Caki2 (cell line): ENCODE measurements around the gene GALNT12. TPM values are rescaled to one million over a fixed set of nuclear protein-coding genes. Genes with fewer than 3 reads are reported as not detected.

Source experiments
- DNase-seq: peaks from one replicate; pipeline ENCODE4 v3.0.0-alpha.2; 2015; ENCODE audit warnings: low read depth
- in situ Hi-C: cut with HindIII; loops from 2 replicates; pipeline ENCODE4 v1.10.0; 2016; ENCODE audit warnings: low sequenced_read_pairs, low pct_unique_long_range_greater_than_20kb, mixed read lengths
- total RNA-seq: library from RNA; depleted of rRNA; stranded (reverse); fragments of >200 nt; shearing (Covaris generic); gene quantifications from 2 replicates; pipeline ENCODE4 v1.2.3, GENCODE V29; 2014; ENCODE audit warnings: low replicate concordance

Gene GALNT12
- total RNA-seq, 1 experiment from 2014 or later = 75.9 TPM

- in situ Hi-C loops = no loop called here
- no peak for DNase-seq
Observed at GRCh38 chr9:98821831-98822230, 14.4 kb downstream of the GALNT12 start.

GRCh38 chr9:98822661-98823060 is 15.2 kb downstream of the GALNT12 start:
- no peak for DNase-seq
- in situ Hi-C loops = no loop called here

- in situ Hi-C loops = no loop called here
- no peak for DNase-seq
Observed at GRCh38 chr9:98823666-98824334, 16.3 kb downstream of the GALNT12 start.

GRCh38 chr9:98825414-98825813 is 17.9 kb downstream of the GALNT12 start:
- in situ Hi-C loops = no loop called here
- DNase-seq = no peak

GRCh38 chr9:98826716-98827115 is 19.2 kb downstream of the GALNT12 start:
- in situ Hi-C loops = no loop called here
- no peak for DNase-seq

GRCh38 chr9:98829766-98830165 is 22.3 kb downstream of the GALNT12 start:
- DNase-seq = no peak
- in situ Hi-C loops = no loop called here

GRCh38 chr9:98830554-98830953 is 23.1 kb downstream of the GALNT12 start:
- in situ Hi-C loops = no loop called here
- DNase-seq = no peak

GRCh38 chr9:98831696-98832095 is 24.2 kb downstream of the GALNT12 start:
- no peak for DNase-seq
- in situ Hi-C loops = no loop called here

- no peak for DNase-seq
- in situ Hi-C loops = no loop called here
Observed at GRCh38 chr9:98832768-98833089, 25.3 kb downstream of the GALNT12 start.

GRCh38 chr9:98833090-98833956 is 25.9 kb downstream of the GALNT12 start:
- DNase-seq = no peak

GRCh38 chr9:98834386-98834785 is 26.9 kb downstream of the GALNT12 start:
- in situ Hi-C loops = no loop called here
- no peak for DNase-seq

More at GRCh38 chr9:98833090-98833956, 25.9 kb downstream of the GALNT12 start:
- in situ Hi-C loops = no loop called here

GRCh38 chr9:98836206-98836605 is 28.7 kb downstream of the GALNT12 start:
- in situ Hi-C loops = no loop called here
- DNase-seq = no peak

GRCh38 chr9:98837516-98837915 is 30.0 kb downstream of the GALNT12 start:
- DNase-seq = no peak
- in situ Hi-C loops = no loop called here

- DNase-seq = no peak
- in situ Hi-C loops = no loop called here
Observed at GRCh38 chr9:98838155-98838867, 30.8 kb downstream of the GALNT12 start.

- DNase-seq = no peak
- in situ Hi-C loops = no loop called here
Observed at GRCh38 chr9:98838868-98839565, 31.5 kb downstream of the GALNT12 start.

- no peak for DNase-seq
- in situ Hi-C loops = loop anchor here (10.0 kb wide), 1 partner anchor 155 kb away; no protein-coding TSS in a partner anchor
Observed at GRCh38 chr9:98839724-98840123, 32.3 kb downstream of the GALNT12 start.

- in situ Hi-C loops = loop anchor here (10.0 kb wide), 1 partner anchor 152 kb away; no protein-coding TSS in a partner anchor
- no peak for DNase-seq
Observed at GRCh38 chr9:98842510-98842909, 35.0 kb downstream of the GALNT12 start.

GRCh38 chr9:98846081-98846480 is 38.6 kb downstream of the GALNT12 start:
- DNase-seq = no peak
- in situ Hi-C loops = loop anchor here (10.0 kb wide), 1 partner anchor 149 kb away; no protein-coding TSS in a partner anchor
